Measurements from ENCODE around the gene PLEKHM3.

DNA sequence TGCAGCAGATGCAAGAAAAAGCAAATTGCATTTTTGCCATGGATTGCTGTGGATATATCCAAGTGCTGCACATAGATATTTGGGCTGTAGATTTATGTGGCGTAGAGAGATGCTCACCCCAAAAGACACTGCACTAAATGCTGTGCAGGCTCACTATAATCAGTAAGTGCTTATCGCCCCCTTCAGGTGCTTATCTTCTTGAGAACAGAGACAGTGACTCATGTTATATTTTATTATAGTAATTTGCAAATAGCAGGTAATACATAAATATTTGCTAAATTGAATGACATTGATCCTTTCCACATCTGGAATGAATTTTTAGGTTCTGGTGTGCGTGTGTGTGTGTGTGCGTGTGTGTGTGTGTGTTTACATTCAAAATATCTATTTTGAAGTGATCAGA lies 36.8 kb upstream of the PLEKHM3 start:
- TF ChIP-seq, protein P1, sequence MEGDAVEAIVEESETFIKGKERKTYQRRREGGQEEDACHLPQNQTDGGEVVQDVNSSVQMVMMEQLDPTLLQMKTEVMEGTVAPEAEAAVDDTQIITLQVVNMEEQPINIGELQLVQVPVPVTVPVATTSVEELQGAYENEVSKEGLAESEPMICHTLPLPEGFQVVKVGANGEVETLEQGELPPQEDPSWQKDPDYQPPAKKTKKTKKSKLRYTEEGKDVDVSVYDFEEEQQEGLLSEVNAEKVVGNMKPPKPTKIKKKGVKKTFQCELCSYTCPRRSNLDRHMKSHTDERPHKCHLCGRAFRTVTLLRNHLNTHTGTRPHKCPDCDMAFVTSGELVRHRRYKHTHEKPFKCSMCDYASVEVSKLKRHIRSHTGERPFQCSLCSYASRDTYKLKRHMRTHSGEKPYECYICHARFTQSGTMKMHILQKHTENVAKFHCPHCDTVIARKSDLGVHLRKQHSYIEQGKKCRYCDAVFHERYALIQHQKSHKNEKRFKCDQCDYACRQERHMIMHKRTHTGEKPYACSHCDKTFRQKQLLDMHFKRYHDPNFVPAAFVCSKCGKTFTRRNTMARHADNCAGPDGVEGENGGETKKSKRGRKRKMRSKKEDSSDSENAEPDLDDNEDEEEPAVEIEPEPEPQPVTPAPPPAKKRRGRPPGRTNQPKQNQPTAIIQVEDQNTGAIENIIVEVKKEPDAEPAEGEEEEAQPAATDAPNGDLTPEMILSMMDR (optimal IDR thresholded peaks at IDR 0.05 in 1 of 3, IDR thresholded peaks at IDR 0.05 in 1 of 3, conservative IDR thresholded peaks at IDR 0.05 in 1 of 3; ENCODE audit: extremely low read depth in 1 of 3, insufficient read depth in 2 of 3, low read length in 3 of 3): peak; percentile 45 to 47 (median 46)
- no peak for TF ChIP-seq EZH2 (IDR thresholded peaks at IDR 0.05; ENCODE audit: low read length)

Data from keratinocyte (primary cell).